NCI-H526 (cell line): ENCODE results near the gene SLC16A8.
"Not testable (repeated sequence)": the region's sequence is repeated elsewhere in the genome, so short reads cannot be mapped to it uniquely, and the experiment has no call there.

ENCODE experiments used
- DNase-seq, 2 experiments: peaks; one replicate each; lab custom pipeline; 2025; lab: John Stamatoyannopoulos, UW

Gene SLC16A8

DNA sequence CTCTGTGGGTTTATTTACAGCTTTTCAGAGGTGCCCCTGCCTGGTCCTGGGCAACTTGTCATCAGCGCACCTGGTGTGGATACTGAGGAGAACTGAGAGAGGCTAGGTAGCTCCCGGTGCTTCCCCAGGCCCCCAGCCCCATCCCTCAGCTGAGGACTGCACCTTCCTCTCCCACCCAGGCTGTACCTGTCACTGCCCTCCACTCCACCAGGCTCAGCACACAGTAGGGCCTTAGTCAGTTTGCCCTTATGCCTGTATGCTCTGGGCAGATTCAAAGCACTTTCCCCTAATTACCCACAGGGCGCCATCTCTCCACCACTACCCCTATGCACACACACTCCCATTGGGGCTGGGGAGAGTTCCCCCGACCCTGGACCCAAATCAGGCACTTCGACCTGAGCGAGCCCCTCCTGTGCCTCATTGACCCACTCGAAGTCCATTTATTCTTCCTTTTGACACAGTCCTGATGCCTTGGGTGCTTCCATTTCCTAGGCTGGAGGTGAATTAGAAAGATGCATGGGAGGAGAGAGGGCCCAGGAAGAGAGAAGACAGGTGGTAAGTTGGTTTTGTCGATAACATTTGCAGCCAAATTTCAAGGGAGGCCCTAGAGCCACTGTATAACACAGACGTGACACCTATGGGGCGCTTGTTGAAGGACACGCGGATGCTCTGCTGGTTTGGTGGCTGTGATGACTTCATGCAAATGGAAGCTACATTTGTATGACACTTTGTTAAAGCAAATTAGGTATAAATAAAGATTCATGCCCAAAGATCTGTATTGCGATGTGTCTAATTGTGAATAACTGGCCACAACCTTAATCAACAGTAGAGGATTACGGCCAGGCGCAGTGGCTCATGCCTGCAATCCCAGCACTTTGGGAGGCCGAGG is 40.6 kb downstream of the SLC16A8 start:
- DNase-seq, result no peak

GRCh38 chr22:38042488-38042790 is 41.5 kb downstream of the SLC16A8 start:
- DNase-seq, result no peak

- no peak for DNase-seq
These were observed 42.1 kb downstream of the SLC16A8 start for GRCh38 chr22:38041760-38042487.

- DNase-seq, result no peak
These were observed 42.8 kb downstream of the SLC16A8 start for GRCh38 chr22:38040953-38041759.

- no peak for DNase-seq
These were observed 44.8 kb downstream of the SLC16A8 start for GRCh38 chr22:38038890-38039812.

DNA sequence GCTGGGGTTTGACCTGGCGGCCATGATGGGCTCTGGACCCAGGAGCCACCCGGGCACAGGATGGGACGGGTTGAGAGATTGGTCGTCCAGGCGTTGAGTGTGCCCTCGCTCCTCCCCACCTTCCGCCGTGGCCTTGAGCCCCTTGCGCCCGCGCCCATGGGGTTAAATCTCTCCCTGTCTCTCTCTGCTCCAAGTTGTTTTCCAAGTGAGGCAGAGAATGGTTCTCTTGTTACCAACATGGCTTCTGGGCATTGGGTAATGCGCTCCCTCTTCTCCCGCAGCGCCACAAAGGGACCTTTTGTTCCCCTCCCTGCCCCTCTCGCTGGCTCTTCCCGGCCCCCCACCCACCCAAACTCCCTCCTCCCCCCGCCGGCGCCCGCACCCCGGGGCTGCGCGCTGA is 45.6 kb downstream of the SLC16A8 start:
- DNase-seq, result no peak

DNA sequence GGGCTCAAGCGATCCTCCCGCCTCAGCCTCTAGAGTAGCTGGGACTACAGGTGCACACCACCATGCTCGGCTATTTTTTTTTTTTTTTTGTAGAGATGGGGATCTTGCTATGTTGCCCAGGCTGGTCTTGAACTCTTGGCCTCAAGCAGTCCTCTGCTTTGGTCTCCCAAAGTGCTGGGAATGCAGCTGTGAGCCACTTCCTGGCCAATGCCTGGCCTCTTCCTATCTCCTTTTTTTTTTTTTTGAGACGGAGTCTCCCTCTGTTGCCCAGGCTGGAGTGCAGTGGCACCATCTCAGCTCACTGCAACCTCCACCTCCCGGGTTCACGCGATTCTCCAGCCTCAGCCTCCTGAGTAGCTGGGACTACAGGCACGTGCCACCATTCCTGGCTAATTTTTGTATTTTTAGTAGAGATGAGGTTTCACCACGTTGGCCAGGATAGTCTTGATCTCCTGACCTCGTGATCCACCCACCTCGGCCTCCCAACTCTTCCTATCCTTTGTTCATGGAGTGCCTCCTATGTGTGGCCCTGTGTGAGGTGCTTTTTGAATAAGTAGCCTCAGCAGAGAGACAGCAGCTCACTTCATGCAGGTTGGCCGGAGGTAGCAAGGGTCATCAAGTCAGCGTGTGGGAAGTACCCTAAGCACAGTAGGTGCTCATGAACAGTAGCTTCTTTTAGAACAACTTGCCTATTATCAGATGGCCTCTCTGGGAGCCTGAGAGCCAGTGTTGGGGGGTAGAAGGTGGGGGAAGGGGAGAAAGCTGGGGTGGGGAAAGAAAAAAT is 46.4 kb downstream of the SLC16A8 start:
- not testable (repeated sequence) for DNase-seq

- DNase-seq, result no peak
These were observed 47.5 kb downstream of the SLC16A8 start for GRCh38 chr22:38036392-38037062.

DNA sequence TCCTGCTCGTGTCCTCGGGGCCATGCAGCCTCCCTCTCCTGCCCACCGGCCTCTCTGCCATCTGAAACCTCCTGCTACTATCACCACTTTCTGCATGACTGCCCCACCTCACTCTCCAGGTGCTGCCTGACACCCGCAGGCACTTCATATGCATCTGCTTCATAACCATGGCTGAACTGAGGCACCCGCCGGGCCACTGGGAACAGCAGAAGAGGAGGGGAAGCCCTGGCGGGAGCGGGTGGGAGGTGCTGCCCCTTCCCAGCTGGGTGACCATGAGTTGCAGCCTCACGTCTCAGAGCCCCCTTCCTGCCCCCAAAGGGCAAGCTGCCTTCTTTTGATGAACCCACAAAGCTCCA is 48.5 kb downstream of the SLC16A8 start:
- DNase-seq, result peak in 1 of 2 experiments; percentile 56

GRCh38 chr22:38034884-38035529 is 49.0 kb downstream of the SLC16A8 start:
- no peak for DNase-seq

DNA sequence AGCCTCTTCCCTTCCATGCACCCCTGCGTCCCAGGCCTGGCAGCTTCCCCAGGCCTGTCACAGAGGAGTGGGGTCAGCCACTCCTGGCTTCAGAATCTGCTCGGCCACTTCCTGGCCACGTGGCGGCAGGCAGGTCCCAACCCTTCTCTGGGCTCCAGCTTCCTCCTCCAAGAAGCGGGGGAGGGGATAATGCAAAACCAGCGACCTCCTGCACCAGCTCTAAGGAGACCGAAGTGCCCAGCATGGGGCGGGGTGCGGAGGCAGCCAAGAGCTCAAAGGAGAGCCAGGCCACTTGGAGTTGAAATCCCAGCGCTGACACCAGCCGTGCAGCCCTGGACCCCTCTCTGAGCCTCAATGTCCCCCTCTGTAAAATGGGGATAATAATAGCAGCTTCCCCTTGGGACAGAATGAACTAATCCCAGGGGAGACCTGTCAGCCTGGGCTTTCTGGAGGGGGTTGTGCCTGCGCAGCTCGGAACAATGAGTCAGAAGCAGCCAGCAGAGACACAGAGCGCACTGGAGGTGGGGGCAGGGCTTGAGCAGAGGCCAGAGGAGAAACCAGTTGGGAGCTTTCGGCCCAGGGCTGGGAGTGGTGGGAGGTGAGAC is 49.6 kb downstream of the SLC16A8 start:
- no peak for DNase-seq

GRCh38 chr22:38033522-38034277 is 50.3 kb downstream of the SLC16A8 start:
- DNase-seq, result no peak

DNA sequence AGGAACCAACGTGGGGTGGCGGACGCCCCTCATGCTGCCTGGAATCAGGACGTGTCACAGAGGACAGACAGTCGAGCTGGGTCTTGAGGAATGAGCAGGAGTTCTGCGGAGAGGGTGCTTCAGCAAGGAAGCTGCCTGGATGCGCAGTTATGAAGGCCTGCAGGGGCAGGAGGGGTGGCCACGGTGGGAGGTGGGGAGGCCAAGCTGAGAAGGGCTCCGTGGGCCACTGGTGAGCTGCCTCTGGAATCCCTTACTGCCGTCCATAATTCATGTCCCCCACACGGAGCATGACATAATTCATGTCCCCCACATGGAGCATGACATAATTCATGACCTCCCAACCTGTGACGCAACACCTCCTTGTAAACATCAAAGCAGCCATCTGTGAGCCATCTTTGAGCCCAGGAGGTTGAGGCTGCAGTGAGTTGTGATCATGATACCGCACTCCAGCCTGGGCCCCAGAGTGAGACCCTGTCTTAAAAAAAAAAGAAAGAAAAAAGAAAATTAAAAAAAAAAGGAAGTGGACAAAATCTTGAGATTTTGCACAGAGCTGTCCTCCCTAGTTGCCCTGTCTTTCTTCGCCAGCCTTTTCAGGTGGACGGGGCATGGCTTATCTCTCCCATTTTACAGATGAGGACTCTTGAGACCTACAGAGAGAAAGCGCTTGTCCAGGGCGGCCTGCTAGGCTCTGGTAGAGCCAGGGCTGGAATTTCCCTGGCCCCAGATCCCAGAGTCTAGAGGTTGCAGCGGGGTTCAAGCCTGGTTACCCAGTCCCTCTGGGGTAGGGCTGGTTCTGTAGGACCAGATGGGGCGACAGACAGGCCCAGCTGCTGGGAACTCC is 51.1 kb downstream of the SLC16A8 start:
- no peak for DNase-seq

DNA sequence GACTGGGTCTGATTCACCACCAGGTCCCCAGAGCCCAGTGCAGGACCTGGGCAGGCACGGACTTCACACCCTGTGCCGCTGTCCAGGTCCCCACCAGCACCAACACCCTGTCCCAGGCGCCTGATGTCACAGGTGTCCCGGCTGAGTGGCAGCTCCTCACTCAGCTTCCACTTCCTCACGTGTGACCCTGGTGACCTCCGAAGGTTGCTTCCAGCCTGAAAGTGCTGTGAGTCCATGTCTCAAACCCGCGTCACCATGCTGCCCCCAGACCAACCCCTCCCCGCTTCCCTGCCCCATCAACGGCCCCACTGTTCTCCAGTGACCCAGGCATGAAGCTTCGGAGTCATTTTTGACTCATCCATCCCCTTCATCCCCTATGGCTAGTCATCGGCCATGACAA is 52.5 kb downstream of the SLC16A8 start:
- DNase-seq, result no peak

GRCh38 chr22:38030311-38031133 is 53.5 kb downstream of the SLC16A8 start:
- DNase-seq, result no peak

GRCh38 chr22:38029901-38030300 is 54.1 kb downstream of the SLC16A8 start:
- DNase-seq, result no peak

DNA sequence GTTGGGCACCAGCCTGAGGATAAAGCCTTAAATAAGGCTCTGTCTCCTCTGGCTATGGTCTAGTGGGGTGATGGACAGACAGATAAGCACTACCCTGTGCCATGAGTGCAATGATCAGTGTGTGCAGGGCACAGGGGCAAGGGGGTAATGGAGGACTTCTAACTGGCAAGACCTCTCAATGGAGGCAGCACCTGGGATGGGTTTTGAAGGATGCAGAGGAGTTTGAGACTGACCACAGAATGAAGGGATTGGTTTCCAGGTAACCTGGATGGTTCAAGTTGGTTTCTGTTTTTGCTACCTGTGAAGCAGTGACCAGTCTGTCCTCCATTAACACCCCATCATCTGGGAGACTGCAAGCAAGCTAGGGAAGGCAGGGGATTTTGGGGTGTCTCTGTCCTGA is 54.6 kb downstream of the SLC16A8 start:
- DNase-seq, result no peak
